NCI-H69 (cell line): ENCODE results near the gene NNT.
"Not testable (repeated sequence)": the region's sequence is repeated elsewhere in the genome, so short reads cannot be mapped to it uniquely, and the experiment has no call there.

ENCODE experiments used
- DNase-seq: peaks from one replicate; lab custom pipeline; 2025; lab: John Stamatoyannopoulos, UW

Gene NNT

DNA sequence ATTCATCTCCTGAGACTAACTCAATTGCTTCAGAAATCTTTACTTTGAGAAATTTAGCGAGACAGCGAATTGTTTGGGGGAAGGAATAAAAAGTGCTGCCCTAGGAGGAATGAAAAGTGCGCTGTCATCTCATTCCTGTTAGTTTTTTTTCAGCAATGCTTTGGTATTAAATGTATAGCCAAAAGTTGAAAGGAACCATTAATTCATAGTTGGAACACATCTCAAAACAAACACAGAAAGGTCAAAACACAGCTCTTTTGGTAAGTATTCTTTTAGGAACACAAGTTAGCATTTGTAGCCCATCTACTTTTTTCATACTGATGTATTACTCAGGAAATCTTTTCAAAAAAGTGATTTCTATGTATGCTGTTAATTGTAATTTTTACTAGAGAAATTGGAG lies 109.1 kb downstream of the NNT start:
- DNase-seq = no peak

DNA sequence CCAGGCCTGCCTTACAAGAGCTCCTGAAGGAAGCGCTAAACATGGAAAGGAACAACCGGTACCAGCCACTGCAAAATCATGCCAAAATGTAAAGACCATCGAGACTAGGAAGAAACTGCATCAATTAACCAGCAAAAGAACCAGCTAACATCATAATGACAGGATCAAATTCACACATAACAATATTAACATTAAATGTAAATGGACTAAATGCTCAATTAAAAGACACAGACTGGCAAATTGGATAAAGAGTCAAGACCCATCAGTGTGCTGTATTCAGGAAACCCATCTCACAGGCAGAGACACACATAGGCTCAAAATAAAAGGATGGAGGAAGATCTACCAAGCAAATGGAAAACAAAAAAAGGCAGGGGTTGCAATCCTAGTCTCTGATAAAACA lies 116.8 kb downstream of the NNT start:
- DNase-seq = not testable (repeated sequence)

DNA sequence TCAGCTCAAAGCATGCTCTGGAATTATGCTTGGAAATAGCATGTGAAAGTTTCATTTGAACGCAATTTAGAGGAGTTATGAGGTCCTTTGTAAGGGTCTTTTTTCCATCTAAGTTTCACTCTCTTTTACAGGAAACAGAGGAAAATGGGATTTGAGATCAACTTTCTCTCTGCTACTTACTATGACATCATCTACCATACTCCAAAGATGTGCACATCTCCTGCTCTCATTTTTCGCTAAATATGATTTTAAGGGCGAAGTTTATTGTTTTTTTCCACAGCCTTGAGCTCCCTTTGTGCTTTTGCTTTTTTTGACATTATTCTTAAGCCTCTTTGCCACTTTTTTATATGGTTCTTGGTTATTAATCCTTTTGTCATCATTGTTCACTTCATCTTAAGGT lies 125.6 kb downstream of the NNT start:
- no peak for DNase-seq

DNA sequence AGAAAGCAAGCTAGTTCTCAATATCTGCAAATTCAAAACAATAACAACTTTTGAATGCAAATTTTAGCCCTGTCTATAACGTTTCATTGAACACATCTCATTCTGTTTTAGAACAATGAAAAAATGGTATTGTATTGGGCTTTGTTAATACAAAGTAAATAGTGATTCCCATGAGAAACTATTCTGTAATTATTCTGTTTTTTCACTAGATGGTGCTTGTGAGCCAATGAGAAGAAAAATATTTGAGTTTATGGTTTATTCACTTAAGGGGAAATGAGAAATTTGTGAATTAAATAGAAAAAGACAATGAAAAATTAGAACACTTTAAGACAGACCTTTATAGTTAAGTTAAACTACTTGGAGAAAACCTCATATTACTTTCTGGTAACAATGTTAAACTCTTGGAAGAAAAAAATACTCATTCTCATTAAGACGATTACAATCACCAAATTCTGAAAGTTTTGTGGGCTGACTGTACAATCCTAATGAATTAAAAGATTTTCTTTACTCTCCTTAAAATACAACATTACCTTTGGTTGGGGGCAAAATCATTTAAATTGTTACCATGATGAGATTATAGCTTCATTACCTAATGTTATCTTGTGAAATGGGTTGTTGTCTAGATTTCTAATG lies 127.0 kb downstream of the NNT start:
- DNase-seq = peak; percentile 32

DNA sequence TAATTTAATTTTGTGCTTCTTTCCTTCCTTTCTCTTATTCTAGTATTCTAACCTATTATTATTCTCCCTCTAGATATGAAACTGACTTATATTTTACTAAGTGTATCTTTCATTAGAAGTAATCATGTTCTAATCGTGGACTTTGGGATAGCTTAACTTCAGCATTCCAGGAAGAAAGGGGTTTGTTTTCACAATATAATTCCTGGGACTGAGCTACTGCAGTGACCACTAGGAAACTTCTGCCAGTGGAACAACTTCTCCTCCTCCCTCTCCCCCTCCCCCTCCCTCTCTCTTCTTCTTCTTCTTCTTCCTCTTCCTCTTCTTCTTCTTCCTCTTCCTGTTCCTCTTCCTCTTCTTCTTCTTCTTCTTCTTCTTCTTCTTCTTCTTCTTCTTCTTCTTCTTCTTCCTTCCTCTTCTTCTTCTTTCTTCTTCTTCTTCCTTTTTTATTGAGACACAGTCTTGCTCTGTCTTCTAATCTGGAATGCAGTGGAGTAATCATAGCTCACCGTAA lies 127.9 kb downstream of the NNT start:
- DNase-seq = no peak

DNA sequence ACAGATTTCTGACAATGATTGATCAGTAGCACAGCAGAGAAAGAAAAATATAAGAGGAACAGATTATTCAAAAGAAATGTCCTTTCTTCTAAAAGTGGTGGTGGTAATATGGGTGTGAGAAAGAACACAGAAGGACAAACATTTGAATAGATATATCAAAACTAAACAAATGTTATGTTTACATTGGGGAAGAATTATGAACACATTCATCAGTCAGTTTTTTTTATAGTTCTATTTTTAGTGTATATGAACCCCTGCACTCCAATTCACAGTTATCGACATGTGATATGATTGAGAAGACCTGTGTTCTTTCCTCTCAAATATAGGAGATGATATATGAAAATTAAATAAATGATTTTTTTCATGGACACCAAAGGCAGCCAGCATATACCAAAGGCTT lies 128.6 kb downstream of the NNT start:
- DNase-seq = no peak

DNA sequence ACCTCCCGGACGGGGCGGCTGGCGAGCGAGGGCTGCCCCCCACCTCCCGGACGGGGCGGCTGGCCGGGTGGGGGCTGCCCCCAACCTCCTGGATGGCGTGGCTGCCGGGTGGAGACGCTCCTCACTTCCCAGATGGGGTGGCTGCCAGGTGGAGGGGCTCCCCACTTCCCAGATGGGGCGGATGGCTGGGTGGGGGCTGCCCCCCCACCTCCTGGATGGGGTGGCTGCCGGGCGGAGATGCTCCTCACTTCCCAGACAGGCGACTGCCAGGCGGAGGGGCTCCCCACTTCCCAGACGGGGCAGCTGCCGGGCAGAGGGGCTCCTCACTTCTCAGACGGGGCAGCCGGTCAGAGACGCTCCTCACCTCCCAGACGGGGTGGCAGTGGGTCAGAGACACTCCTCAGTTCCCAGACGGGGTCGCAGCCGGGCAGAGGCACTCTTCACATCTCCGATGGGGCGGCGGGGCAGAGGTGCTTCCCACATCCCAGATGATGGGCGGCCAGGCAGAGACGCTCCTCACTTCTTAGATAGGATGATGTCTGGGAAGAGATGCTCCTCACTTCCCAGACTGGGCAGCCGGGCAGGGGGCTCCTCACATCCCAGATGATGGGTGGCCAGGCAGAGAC lies 143.1 kb downstream of the NNT start:
- not testable (repeated sequence) for DNase-seq

DNA sequence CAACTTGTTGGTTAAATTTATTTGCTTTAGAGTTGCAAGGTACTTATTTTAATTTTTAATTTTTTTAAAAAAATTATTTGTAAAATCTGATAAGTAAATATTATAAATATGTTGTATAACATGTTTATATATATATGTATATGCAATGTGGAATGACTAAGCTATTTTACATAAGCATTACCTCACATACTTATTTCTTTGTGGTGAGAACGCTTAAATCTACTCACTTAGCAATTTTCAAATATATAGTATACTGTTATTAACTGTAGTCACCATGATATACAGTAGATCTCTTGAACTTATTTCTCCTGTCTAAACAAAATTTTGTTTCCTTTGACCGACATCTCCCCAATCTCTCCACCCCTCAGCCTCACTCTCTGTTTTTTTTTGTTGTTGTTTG lies 147.8 kb downstream of the NNT start:
- no peak for DNase-seq

DNA sequence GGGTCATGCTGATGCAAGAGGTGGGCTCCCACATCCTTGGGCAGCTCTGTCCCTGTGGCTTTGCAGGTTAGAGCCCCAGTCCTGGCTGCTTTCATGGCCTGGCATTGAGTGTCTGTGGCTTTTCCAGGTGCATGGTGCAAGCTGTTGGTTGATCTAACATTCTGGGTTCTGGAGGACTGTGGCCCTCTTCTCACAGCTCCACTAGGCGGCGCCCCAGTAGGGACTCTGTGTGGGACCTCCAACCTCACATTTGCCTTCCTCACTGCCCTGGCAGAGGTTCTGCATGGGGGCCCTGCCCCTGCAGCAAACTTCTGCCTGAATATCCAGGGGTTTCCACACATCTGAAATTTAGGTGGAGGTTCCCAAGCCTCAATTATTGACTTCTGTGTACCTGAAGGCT lies 150.1 kb downstream of the NNT start:
- peak; percentile 19 for DNase-seq
